DND-41 (cell line): ENCODE data around the gene FLNC.

ENCODE experiments used
- CTCF ChIP-seq: IDR thresholded peaks from 2 replicates; pipeline ENCODE4 v1.5.1; 2012; ENCODE audit warnings: borderline replicate concordance, low read length, moderate library complexity, mild to moderate bottlenecking; ENCODE audit not compliant: poor library complexity, severe bottlenecking; ENCODE audit errors: extremely low read depth
- EZH2 ChIP-seq: IDR thresholded peaks from 3 replicates; pipeline ENCODE4 v1.6.1; 2012; ENCODE audit warnings: borderline replicate concordance, low read depth, mild to moderate bottlenecking, moderate library complexity, low read length, inconsistent platforms; ENCODE audit not compliant: severe bottlenecking

- TF ChIP-seq CTCF (no peak), EZH2 (no peak)
These were observed 11.5 kb upstream of the FLNC start for GRCh38 chr7:128818694-128819093.
